HL-60 (cell line): ENCODE results near the gene S100P.

Experiments
- DNase-seq, 2 experiments: peaks; one replicate each; pipeline ENCODE4 v3.0.0-alpha.2; 2010 to 2020; ENCODE audit warnings: low read depth in 1 of 2, low spot score in 1 of 2
- H3K27ac ChIP-seq: fragments of 250-450 bp; sonication (Bioruptor Pico); replicated peaks from 2 replicates; pipeline ENCODE4 v1.5.1; 2020; ENCODE audit warnings: mild to moderate bottlenecking, moderate library complexity
- H3K27me3 ChIP-seq: fragments of 250-450 bp; sonication (Bioruptor Pico); 2 replicates; pipeline ENCODE4 v1.5.1; 2021; ENCODE audit warnings: mild to moderate bottlenecking, moderate library complexity; ENCODE audit not compliant: insufficient read depth, poor library complexity, severe bottlenecking
- H3K4me3 ChIP-seq: replicated peaks from 2 replicates; pipeline ENCODE4 v1.5.1; 2011; ENCODE audit warnings: mild to moderate bottlenecking, control low read depth, low read length; ENCODE audit not compliant: insufficient read depth
- CTCF ChIP-seq: IDR thresholded peaks from one replicate; pipeline ENCODE4 v1.5.1; 2011; ENCODE audit warnings: low read length, control low read depth, inconsistent platforms; ENCODE audit not compliant: insufficient read depth
- GABPA ChIP-seq: IDR thresholded peaks from 2 replicates; pipeline ENCODE4 v1.6.1; 2012; ENCODE audit warnings: low read depth
- POLR2AphosphoS5 ChIP-seq: IDR thresholded peaks from 2 replicates; pipeline ENCODE4 v1.6.1; 2012; ENCODE audit warnings: low read depth
- SPI1 ChIP-seq: IDR thresholded peaks from 2 replicates; pipeline ENCODE4 v1.6.1; 2012; ENCODE audit warnings: low read depth, mild to moderate bottlenecking, borderline replicate concordance
- TF ChIP-seq, protein P1 (sequence below): IDR thresholded peaks from 2 replicates; pipeline ENCODE4 v1.6.1; 2012; ENCODE audit warnings: low read depth; ENCODE audit not compliant: insufficient replicate concordance

S100P gene

GRCh38 chr4:6703786-6704185 lies 10.1 kb downstream of the S100P start:
- no peak overlapping the region for H3K27ac ChIP-seq
- no peak for DNase-seq

DNA sequence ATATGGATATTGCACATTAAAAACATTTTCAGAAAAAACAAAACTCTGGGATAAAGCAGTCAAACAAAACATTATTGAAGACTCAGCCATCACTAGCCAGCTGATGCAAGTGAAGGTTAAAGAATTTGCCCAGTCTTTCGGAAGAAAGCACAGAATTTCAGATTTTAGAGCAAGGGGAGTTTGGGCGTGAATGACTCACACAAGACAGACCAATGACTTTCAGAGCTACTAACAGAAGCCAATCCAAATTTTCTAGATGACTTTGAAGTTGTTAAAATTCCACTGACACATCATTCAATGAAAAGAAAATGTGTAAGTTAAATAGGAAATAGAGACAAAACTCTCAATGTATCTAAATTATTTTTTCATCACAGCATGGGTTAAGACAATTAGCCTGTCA lies 12.0 kb downstream of the S100P start:
- Histone ChIP-seq H3K27me3 (no peaks in the 10 kb centered on the region), H3K4me3 (no peak overlapping the region), H3K27ac (no peak overlapping the region)
- no peak for DNase-seq
- TF ChIP-seq GABPA (no peak), SPI1 (no peak), CTCF (no peak), POLR2AphosphoS5 (no peak)
- TF ChIP-seq, protein P1, sequence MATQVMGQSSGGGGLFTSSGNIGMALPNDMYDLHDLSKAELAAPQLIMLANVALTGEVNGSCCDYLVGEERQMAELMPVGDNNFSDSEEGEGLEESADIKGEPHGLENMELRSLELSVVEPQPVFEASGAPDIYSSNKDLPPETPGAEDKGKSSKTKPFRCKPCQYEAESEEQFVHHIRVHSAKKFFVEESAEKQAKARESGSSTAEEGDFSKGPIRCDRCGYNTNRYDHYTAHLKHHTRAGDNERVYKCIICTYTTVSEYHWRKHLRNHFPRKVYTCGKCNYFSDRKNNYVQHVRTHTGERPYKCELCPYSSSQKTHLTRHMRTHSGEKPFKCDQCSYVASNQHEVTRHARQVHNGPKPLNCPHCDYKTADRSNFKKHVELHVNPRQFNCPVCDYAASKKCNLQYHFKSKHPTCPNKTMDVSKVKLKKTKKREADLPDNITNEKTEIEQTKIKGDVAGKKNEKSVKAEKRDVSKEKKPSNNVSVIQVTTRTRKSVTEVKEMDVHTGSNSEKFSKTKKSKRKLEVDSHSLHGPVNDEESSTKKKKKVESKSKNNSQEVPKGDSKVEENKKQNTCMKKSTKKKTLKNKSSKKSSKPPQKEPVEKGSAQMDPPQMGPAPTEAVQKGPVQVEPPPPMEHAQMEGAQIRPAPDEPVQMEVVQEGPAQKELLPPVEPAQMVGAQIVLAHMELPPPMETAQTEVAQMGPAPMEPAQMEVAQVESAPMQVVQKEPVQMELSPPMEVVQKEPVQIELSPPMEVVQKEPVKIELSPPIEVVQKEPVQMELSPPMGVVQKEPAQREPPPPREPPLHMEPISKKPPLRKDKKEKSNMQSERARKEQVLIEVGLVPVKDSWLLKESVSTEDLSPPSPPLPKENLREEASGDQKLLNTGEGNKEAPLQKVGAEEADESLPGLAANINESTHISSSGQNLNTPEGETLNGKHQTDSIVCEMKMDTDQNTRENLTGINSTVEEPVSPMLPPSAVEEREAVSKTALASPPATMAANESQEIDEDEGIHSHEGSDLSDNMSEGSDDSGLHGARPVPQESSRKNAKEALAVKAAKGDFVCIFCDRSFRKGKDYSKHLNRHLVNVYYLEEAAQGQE: no peak

More at GRCh38 chr4:6703786-6704185, 10.1 kb downstream of the S100P start:
- Histone ChIP-seq H3K27me3 (no peaks in the 10 kb centered on the region), H3K4me3 (no peak overlapping the region)
- TF ChIP-seq POLR2AphosphoS5 (no peak), CTCF (no peak)

- H3K27me3 ChIP-seq: no peaks in the 10 kb centered on the region
- DNase-seq: no peak
- no peak overlapping the region for H3K4me3 ChIP-seq
- no peak for TF ChIP-seq POLR2AphosphoS5
- no peak for TF ChIP-seq GABPA
- TF ChIP-seq, protein P1: no peak
- no peak for TF ChIP-seq SPI1
- no peak for TF ChIP-seq CTCF
- no peak overlapping the region for H3K27ac ChIP-seq
These were observed 12.5 kb downstream of the S100P start for GRCh38 chr4:6706173-6706572.

DNA sequence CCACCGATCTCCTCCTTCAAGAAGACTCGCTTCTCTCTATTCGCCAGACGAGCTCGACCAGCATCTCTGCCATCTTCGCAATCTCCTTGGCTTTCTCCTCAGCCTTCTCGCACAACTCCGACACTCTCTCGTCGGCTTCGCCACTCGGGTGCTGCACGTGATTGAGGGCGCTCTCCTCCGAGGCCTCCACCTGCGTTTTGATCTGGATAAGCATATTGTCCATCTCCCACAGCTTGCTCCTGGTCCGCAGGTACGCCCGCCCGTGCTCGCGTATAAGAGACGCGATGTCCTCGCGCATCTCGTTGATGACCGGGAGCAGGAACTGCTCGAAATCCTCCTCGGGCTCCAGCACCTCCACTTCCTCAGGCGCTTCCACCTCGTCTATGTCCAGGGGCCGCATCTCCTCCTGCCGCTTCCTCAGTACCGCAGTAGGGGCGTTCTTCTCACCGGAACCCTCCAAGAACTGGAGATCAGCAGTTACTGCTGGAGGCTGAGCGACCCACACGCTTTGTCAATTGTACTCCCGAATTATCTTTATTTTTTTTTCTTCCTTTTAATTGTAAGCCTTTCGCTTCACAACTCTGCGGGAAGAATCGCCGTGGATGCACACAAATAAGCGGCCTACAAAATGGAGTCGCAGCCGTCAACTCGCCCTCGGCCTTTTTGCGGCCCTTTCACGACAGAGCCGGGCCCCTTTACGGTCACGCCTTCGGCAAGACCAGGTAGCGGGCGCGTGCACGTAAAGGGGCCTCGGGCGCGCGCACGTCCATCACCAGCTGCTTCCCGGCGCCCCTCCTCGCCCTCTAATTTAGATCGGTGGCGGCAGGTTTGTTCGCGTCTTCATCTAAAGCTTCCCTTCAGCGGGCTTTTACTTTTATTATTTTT lies 15.8 kb downstream of the S100P start, which contains the start of gene MRFAP1L1:
Gene MRFAP1L1 (minus strand): TSS at position 636 of the 885 bp plus-strand sequence. CDS start 236 bp downstream, at position 400.
- no peak for TF ChIP-seq CTCF
- peak; percentile 58; the same call in 1 of the 2 replicates for TF ChIP-seq POLR2AphosphoS5
- TF ChIP-seq, protein P1: peak; percentile 37
- TF ChIP-seq SPI1: peak; percentile 88
- TF ChIP-seq GABPA: no peak
- Histone ChIP-seq H3K4me3 (peak within 1 kb of the TSS; percentile 67), H3K27ac (peak within 1 kb of the TSS; percentile 74), H3K27me3 (no peaks in the 10 kb centered on the region)
- DNase-seq: peak; percentile 98 to 99
